HepG2 (cell line): ENCODE results near the gene HOXC4. TPM values are rescaled to one million over a fixed set of nuclear protein-coding genes. Genes with fewer than 3 reads are reported as not detected.
A peak's percentile ranks its signal among the peaks of the same experiment; 100 is the strongest.

Source experiments
- ATAC-seq: fragments of 200-7000 bp; cut with Tn5 transposase; 3 replicates; pipeline ENCODE4 v1.9.1; 2020; ENCODE audit warnings: mild to moderate bottlenecking, moderate library complexity
- BruUV-seq: library from RNA; stranded (reverse); fragments of 400-500 nt; replicated peaks from 2 replicates; lab custom pipeline; 2021; lab: Mats Ljungman, UMichigan
- CTCF ChIA-PET: fragments of 300-600 bp; formaldehyde crosslinking; extraction: SDS; loops from one replicate; lab custom pipeline; 2021; ENCODE audit warnings: low total read pairs, inconsistent platforms, low intra/inter-chr PET ratio; lab: Yijun Ruan, JAX
- POLR2A ChIA-PET: fragments of 350-600 bp; sonication (Branson Sonifier 250); formaldehyde crosslinking; loops from one replicate; lab custom pipeline; 2020; ENCODE audit warnings: antibody characterized with exemption, inconsistent platforms; lab: Yijun Ruan, JAX
- DNase-seq: peaks from one replicate; pipeline ENCODE4 v3.0.0-alpha.2; 2015; ENCODE audit warnings: low spot score
- FAIRE-seq: peaks from 3 replicates; lab custom pipeline; 2011; peaks lifted over from hg19 to GRCh38; lab: Jason Lieb, UNC
- H2AFZ ChIP-seq: one replicate; pipeline ENCODE4 v1.6.1; 2011; ENCODE audit warnings: low read length, inconsistent platforms
- H3K27ac ChIP-seq: fragments of 300-600 bp; 3 replicates; pipeline ENCODE4 v1.8.0; 2011; ENCODE audit warnings: mixed run types, mild to moderate bottlenecking, mixed read lengths, low read length, inconsistent platforms; ENCODE audit not compliant: insufficient read depth; ENCODE audit errors: extremely low read length
- H3K27me3 ChIP-seq, 2 experiments: fragments of 200-600 bp in 1 of 2; 2 replicates in 1 of 2; 3 replicates in 1 of 2; pipeline versions ENCODE4 v1.6.0 to v1.8.0; 2011; ENCODE audit warnings: low read length in 2 of 2, mild to moderate bottlenecking in 2 of 2, moderate library complexity in 2 of 2, inconsistent platforms in 1 of 2; ENCODE audit not compliant: insufficient read depth in 2 of 2, control insufficient read depth in 1 of 2
- H3K36me3 ChIP-seq, 2 experiments: fragments of 200-600 bp in 1 of 2; replicated peaks in 1 of 2; 2 replicates in 1 of 2; 3 replicates in 1 of 2; pipeline versions ENCODE4 v1.5.1 to v1.8.0; 2011; ENCODE audit warnings: low read length in 2 of 2, inconsistent platforms in 1 of 2; ENCODE audit not compliant: insufficient read depth in 2 of 2, control insufficient read depth in 1 of 2
- H3K4me1 ChIP-seq: 2 replicates; pipeline ENCODE4 v1.5.1; 2012; ENCODE audit warnings: low read length, inconsistent platforms; ENCODE audit not compliant: insufficient read depth
- H3K4me2 ChIP-seq: 2 replicates; pipeline ENCODE4 v1.6.0; 2011; ENCODE audit warnings: low read depth, low read length, inconsistent platforms
- H3K4me3 ChIP-seq, 3 experiments: fragments of 200-600 bp in 1 of 3; sonication (generic), shearing (Covaris generic) in 1 of 3; replicated peaks in 1 of 3; 2 replicates each; pipeline ENCODE4 v1.5.1; 2011 to 2016; ENCODE audit warnings: low read length in 3 of 3, inconsistent platforms in 2 of 3, low read depth in 2 of 3, mild to moderate bottlenecking in 2 of 3, control low read depth in 1 of 3, mixed read lengths in 1 of 3; ENCODE audit not compliant: insufficient read depth in 1 of 3
- H3K79me2 ChIP-seq: one replicate; pipeline ENCODE4 v1.6.1; 2011; ENCODE audit warnings: low read length, inconsistent platforms; ENCODE audit not compliant: insufficient read depth
- H3K9ac ChIP-seq: 2 replicates; pipeline ENCODE4 v1.6.0; 2011; ENCODE audit warnings: mild to moderate bottlenecking, low read depth, low read length, inconsistent platforms; ENCODE audit not compliant: insufficient read depth
- H3K9me3 ChIP-seq: 2 replicates; pipeline ENCODE4 v1.5.1; 2012; ENCODE audit warnings: mild to moderate bottlenecking, low read length
- H4K20me1 ChIP-seq: 2 replicates; pipeline ENCODE4 v1.6.0; 2011; ENCODE audit warnings: inconsistent platforms, mild to moderate bottlenecking, low read length, moderate library complexity; ENCODE audit not compliant: insufficient read depth
- EZH2 ChIP-seq: conservative IDR thresholded peaks from 2 replicates; pipeline ENCODE4 v1.6.1; 2012; ENCODE audit warnings: mild to moderate bottlenecking, low read depth, low read length, moderate library complexity
- HOMEZ ChIP-seq: IDR thresholded peaks from 2 replicates; pipeline ENCODE4 v1.6.1; 2016; ENCODE audit warnings: low read depth
- MLX ChIP-seq: IDR thresholded peaks from 2 replicates; pipeline ENCODE4 v1.6.1; 2016
- WGBS: methylation state at CpG from one replicate; pipeline ENCODE4 v1.1.6; 2017; ENCODE audit warnings: low lambda C conversion rate; 5-methylcytosine and 5-hydroxymethylcytosine counted together
- in situ Hi-C: cut with HindIII; loops from 2 replicates; pipeline ENCODE4 v1.10.0; 2017; ENCODE audit warnings: low pct_unique_long_range_greater_than_20kb; ENCODE audit not compliant: extremely low pct_ligation_motif_present
- intact Hi-C: fragments of 100-400 bp; cut with micrococcal nuclease; formaldehyde crosslinking; loops from one replicate; pipeline ENCODE4 v1.10.0; 2022; ENCODE audit not compliant: unreplicated experiment
- polyA plus RNA-seq, 8 experiments: library from polyadenylated mRNA; depleted of rRNA in 3 of 8; stranded (reverse) in 7 of 8; unstranded in 1 of 8; fragments of >200 nt; fragmentation: Illumina TruSeq in 4 of 8; extraction: Trizol in 4 of 8; gene quantifications; 2 replicates each; pipeline versions ENCODE4 v1.2.1 to v1.2.3, GENCODE V29; 2011 to 2016; ENCODE audit warnings: low read depth in 4 of 8, missing spikeins in 1 of 8, mixed read lengths in 1 of 8; ENCODE audit not compliant: insufficient read depth in 1 of 8
- total RNA-seq, 5 experiments: library from RNA; depleted of rRNA; stranded (reverse); fragments of >200 nt; fragmentation: Illumina TruSeq; extraction: Trizol; gene quantifications; 2 replicates each; pipeline ENCODE4 v1.2.3, GENCODE V29; 2016; ENCODE audit warnings: low read depth in 1 of 5

Gene HOXC4
- total and polyA plus RNA-seq, 2 of the 13 experiments (the other 11 are each of a cell fraction or from before 2014, with no cell fraction given): not detected

GRCh38 chr12:54038871-54039414, 14.7 kb upstream of the HOXC4 start (continued):
- TF ChIP-seq HOMEZ: no peak

- intact Hi-C loops (no loop called here), in situ Hi-C loops (no loop called here)
- no peaks in the 10 kb centered on the region for H3K36me3 ChIP-seq
- POLR2A ChIA-PET: no interaction called here
- ATAC-seq (no peak), FAIRE-seq (no peak), DNase-seq (no peak)
- CTCF ChIA-PET: no interaction called here
- H3K27ac ChIP-seq: no peak overlapping the region
- H3K4me1 ChIP-seq: no peaks in the 10 kb centered on the region
- H3K27me3 ChIP-seq: peaks cover 8 to 55% of the 10 kb centered on the region in 2 experiments
- H3K9me3 ChIP-seq: no peaks in the 10 kb centered on the region
- H4K20me1 ChIP-seq: no peaks in the 10 kb centered on the region
- no peak overlapping the region for H3K4me3 ChIP-seq
- TF ChIP-seq MLX (CRISPR knock-in tag): no peak
- 0 out of 2 replicates have a peak, but pooled peaks have one; percentile 73 for TF ChIP-seq EZH2
- H3K79me2 ChIP-seq: no peaks in the 10 kb centered on the region
- WGBS: 6% methylated on average over 16 of the region's 16 CpGs
- H2AFZ ChIP-seq: no peak overlapping the region
- H3K4me2 ChIP-seq: no peak overlapping the region
- H3K9ac ChIP-seq: no peak overlapping the region
- BruUV-seq: no TSS peak
These were observed 14.1 kb upstream of the HOXC4 start for GRCh38 chr12:54039417-54040147.
